ENCODE measurements around the gene FOXL2. TPM values are rescaled to one million over a fixed set of nuclear protein-coding genes. Genes with fewer than 3 reads are reported as not detected.

The FOXL2 gene
- total and polyA plus RNA-seq, 7 donors: 0.01 to 0.39 (median 0.21) TPM; not detected in 3

DNA sequence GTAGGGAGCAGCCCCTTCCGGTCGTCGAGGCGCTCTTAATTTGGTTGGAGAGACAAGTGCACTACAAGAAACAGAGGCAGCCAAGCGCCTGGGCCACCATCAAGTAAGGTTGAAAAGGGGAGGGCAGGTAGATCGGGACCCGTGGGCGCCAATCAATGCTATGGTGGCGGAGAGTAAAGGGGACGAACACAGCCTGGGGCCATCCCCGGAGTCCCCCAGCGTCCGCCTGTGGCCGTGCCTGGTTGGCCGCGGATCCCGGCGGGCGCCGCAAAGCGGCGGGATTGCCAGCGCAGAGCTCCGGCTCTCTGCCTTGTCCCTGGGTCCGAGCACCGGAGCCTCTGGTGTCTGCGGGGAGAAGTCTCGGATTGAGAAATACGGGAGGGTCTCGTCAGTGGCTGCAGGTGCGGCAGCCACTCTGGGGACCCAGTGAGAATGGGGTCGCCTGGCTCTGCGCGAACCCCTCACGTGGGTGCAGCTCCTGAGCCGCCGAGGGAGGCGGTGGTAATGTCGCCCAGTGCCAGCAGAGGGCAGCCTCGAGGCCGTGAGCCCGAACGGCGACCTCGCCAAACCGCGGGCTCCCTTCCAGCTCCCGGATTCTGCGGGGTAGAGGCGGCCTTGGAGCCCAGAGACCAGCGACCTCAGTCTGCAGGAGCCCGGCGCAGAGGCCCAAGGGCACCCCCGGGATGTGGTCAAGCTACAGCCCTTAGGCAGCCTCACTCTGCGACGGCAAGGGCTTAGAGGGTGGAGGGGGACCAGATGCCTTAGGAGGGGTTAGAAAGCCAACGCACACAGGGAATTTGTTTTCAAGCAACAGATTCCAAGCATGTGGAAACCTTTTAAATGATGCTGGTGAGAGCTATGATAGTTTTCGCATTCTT, 10.8 kb downstream of the FOXL2 start:
- peak; percentile 82 to 94 (median 88) for ATAC-seq
- H3K4me3 ChIP-seq: peak overlapping the region; percentile 66
- no peak overlapping the region for H3K27ac ChIP-seq
- H3K36me3 ChIP-seq (ENCODE audit: insufficient read depth in 1 of 2, low read depth in 1 of 2): no peaks in the 10 kb centered on the region
- WGBS, 3 donors: 6 to 8% (median 6%) methylated on average over 39 to 58 of the region's 58 CpGs
- intact Hi-C loops (cut with DNase I): loop anchor here (2.0 to 5.0 kb wide), 2 partner anchors 391 to 393 kb away; no protein-coding TSS in a partner anchor
- peaks cover 36% of the 10 kb centered on the region for H3K4me1 ChIP-seq
- peak; percentile 81 to 90 for DNase-seq
- no peaks in the 10 kb centered on the region for H3K9me3 ChIP-seq
- H3K27me3 ChIP-seq (ENCODE audit: insufficient read depth in 3 of 3, low read length in 2 of 3): peaks cover 0 to 55% (median 29%) of the 10 kb centered on the region in 3 donors
- TF ChIP-seq, protein P1, sequence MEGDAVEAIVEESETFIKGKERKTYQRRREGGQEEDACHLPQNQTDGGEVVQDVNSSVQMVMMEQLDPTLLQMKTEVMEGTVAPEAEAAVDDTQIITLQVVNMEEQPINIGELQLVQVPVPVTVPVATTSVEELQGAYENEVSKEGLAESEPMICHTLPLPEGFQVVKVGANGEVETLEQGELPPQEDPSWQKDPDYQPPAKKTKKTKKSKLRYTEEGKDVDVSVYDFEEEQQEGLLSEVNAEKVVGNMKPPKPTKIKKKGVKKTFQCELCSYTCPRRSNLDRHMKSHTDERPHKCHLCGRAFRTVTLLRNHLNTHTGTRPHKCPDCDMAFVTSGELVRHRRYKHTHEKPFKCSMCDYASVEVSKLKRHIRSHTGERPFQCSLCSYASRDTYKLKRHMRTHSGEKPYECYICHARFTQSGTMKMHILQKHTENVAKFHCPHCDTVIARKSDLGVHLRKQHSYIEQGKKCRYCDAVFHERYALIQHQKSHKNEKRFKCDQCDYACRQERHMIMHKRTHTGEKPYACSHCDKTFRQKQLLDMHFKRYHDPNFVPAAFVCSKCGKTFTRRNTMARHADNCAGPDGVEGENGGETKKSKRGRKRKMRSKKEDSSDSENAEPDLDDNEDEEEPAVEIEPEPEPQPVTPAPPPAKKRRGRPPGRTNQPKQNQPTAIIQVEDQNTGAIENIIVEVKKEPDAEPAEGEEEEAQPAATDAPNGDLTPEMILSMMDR (IDR thresholded peaks at IDR 0.05): peak; percentile 93

DNA sequence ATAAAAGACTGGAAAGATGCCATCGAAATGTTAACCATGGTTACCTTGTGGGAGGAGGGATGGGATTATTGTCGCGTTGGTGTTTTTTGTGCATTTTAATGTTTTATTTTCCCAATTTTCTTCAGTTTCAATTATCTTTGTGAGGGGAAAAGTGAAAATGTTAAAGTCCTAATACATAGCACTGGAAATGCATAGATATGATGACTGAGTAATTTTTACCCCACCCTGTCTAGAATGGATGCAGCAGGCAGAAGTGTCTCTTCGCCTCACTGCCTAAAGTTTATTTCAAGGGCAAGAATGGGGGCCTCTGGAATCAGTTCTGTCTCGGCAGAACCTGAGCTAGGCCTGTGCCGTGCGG, 11.5 kb downstream of the FOXL2 start:
- H3K4me1 ChIP-seq: peaks cover 36% of the 10 kb centered on the region
- peaks cover 0 to 48% (median 29%) of the 10 kb centered on the region in 3 donors for H3K27me3 ChIP-seq (ENCODE audit: insufficient read depth in 3 of 3, low read length in 2 of 3)
- WGBS, 3 donors: 87 to 89% (median 88%) methylated on average over 7 of the region's 7 CpGs
- no peaks in the 10 kb centered on the region for H3K9me3 ChIP-seq
- intact Hi-C loops (cut with DNase I): loop anchor here (2.0 to 5.0 kb wide), 2 partner anchors 392 to 393 kb away; no protein-coding TSS in a partner anchor
- TF ChIP-seq, protein P1 (IDR thresholded peaks at IDR 0.05): no peak
- DNase-seq: no peak
- no peaks in the 10 kb centered on the region for H3K36me3 ChIP-seq (ENCODE audit: insufficient read depth in 1 of 2, low read depth in 1 of 2)
- ATAC-seq: no peak
- H3K27ac ChIP-seq: no peak overlapping the region
- peak overlapping the region; percentile 66 for H3K4me3 ChIP-seq

DNA sequence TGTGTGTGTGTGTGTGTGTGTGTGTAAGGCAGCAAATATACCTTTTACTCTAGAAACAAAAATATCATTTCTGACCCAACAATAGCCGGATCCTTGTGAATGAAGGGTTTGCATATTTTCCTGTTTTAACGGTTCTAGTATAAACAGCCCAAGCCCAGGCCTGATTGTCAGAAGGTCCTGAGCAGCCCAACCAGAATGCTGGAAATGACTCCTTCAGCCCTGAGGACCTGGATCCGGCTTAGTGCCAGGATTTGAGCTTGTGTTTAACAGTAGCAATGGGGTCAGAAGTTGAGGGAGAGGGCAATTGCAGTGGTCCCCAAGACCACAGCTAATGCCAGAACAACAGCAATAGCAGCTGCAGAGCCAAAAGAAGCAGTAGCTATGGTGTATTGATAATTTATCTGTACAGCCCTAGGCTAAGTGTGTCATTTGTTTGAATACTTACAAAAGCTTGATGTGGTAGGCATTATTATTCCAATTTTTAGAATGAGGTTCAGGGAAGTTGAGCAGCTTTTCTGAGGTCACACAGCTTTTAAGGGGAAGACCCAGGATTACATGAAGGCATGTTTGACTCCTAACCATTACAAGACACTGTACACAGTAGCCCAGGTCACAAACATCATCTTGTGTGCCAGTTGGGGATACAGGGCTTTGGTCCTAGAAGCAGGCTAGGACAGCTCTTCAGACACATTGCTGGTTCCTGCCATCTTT, 12.8 kb downstream of the FOXL2 start:
- Histone ChIP-seq H3K27ac (no peak overlapping the region), H3K4me3 (no peak overlapping the region), H3K27me3 (ENCODE audit: insufficient read depth in 3 of 3, low read length in 2 of 3) (peaks cover 0 to 35% (median 21%) of the 10 kb centered on the region in 3 donors), H3K9me3 (no peaks in the 10 kb centered on the region), H3K36me3 (ENCODE audit: insufficient read depth in 1 of 2, low read depth in 1 of 2) (no peaks in the 10 kb centered on the region), H3K4me1 (peaks cover 32% of the 10 kb centered on the region)
- 66 to 76% (median 73%) methylated on average over 3 of the region's 3 CpGs for WGBS, 3 donors
- DNase-seq (no peak), ATAC-seq (no peak)
- intact Hi-C loops (cut with DNase I): loop anchor here in 1 of 2 donors (2.0 kb wide), 1 partner anchor 395 kb away; no protein-coding TSS in a partner anchor
- TF ChIP-seq, protein P1 (IDR thresholded peaks at IDR 0.05): no peak

DNA sequence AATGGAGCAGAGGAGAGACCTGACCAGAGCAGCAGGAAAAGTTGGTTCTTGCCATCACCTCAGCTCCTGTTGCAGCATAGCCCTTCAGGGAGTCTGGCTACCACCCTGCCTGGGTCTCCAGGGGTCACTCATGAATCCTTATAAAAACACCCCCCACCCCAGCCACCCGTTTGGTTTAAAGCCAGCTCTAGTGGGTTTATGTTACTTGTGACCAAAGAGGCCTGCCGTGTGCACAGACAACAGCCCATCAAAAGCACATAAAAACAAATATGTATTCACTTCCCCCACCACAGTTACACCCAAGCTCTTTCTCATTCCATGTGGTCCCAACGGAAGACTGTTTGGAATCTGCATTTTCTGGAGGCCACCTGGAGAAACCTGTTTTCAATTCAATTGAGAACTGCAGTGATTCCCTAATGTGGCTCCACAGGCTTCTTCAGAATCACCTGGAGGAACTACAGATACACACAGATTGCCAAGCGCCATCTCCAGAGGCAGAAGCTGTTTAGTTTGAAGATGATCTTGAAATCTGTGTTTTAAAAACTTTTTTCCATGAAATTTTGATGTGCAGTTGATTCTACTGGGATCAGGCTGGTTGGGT, 13.8 kb downstream of the FOXL2 start:
- intact Hi-C loops (cut with DNase I): no loop called here
- 64 to 71% (median 66%) methylated on average over 4 of the region's 4 CpGs for WGBS, 3 donors
- no peaks in the 10 kb centered on the region for H3K9me3 ChIP-seq

More for the DNA sequence above, 13.8 kb downstream of the FOXL2 start:
- Histone ChIP-seq H3K36me3 (ENCODE audit: insufficient read depth in 1 of 2, low read depth in 1 of 2) (no peaks in the 10 kb centered on the region), H3K27ac (no peak overlapping the region), H3K4me1 (peaks cover 24% of the 10 kb centered on the region), H3K4me3 (no peak overlapping the region), H3K27me3 (ENCODE audit: insufficient read depth in 3 of 3, low read length in 2 of 3) (peaks cover 0 to 25% (median 13%) of the 10 kb centered on the region in 3 donors)
- TF ChIP-seq, protein P1 (IDR thresholded peaks at IDR 0.05): no peak
- DNase-seq (no peak), ATAC-seq (no peak)

Data from psoas muscle (tissue), 8 donors.